ENCODE measurements around the gene LPIN1. TPM values are rescaled to one million over a fixed set of nuclear protein-coding genes. Genes with fewer than 3 reads are reported as not detected.

Gene LPIN1
- total and polyA plus RNA-seq, 5 donors from 2014 or later: 20.3 to 94.9 (median 26.6) TPM

DNA sequence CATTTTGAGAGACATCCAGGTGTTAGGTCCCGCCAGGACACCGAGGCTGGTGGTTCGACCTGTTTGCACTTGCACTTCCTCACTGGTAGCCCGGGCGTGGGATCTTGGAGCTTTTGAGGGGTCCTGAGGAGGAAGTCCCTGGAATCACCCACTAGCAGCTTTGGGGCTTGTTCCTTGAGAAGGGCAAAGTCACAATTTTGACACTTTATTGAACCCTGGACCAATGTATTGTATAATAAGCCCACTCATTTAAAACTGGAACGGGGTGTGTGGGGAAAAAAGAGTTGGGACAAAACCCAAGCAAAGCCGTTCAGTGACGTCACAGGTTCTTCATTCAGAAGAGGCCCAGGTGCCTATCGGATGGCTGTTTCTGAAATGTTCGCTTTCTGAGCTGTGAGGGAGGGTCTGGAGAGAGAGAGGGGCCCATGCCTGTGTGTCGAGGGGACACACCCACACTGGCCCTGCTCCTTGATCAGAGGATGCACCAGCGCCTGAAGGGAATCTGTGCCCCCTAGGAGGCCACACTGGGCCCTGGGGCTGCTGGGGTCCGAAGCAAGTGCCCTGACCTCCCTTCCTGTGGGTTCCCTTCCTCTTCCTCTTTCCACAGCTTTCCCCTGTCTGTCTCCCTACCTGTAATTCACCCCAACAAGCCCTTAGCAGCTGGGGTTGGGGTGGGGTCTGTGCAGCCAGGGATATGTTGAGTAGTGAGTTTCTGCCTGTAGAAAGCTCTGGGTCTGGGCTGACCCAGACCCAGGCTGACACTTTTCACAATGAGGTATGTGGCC, 2.6 kb downstream of the LPIN1 start:
- Histone ChIP-seq H3K27ac (ENCODE audit: insufficient read depth, low read length, poor library complexity, severe bottlenecking) (peak overlapping the region; percentile 88), H3K36me3 (ENCODE audit: control insufficient read depth, insufficient read depth, low read length) (no peaks in the 10 kb centered on the region), H3K27me3 (ENCODE audit: control insufficient read depth, insufficient read depth, low read length) (no peaks in the 10 kb centered on the region), H3K4me3 (ENCODE audit: low read depth, low read length) (peak overlapping the region; percentile 97), H3K4me1 (ENCODE audit: control insufficient read depth, insufficient read depth, low read length, poor library complexity, severe bottlenecking) (peaks cover 85% of the 10 kb centered on the region), H3K9me3 (ENCODE audit: control insufficient read depth in 2 of 2, low read length in 2 of 2) (no peaks in the 10 kb centered on the region)
- no peak for ATAC-seq (ENCODE audit: low read depth in 2 of 2)
- Mint-ChIP-seq H3K36me3 (no peaks in the 10 kb centered on the region), H3K9me3 (peaks cover 0 to 1% (median 0%) of the 10 kb centered on the region in 7 donors), H3K4me1 (peaks cover 23 to 89% (median 59%) of the 10 kb centered on the region in 4 donors), H3K27ac (peak overlapping the region; percentile 96 to 99 (median 96)), H3K27me3 (no peaks in the 10 kb centered on the region), H3K4me3 (peak overlapping the region; percentile 87 to 97 (median 92))
- no peak for DNase-seq

DNA sequence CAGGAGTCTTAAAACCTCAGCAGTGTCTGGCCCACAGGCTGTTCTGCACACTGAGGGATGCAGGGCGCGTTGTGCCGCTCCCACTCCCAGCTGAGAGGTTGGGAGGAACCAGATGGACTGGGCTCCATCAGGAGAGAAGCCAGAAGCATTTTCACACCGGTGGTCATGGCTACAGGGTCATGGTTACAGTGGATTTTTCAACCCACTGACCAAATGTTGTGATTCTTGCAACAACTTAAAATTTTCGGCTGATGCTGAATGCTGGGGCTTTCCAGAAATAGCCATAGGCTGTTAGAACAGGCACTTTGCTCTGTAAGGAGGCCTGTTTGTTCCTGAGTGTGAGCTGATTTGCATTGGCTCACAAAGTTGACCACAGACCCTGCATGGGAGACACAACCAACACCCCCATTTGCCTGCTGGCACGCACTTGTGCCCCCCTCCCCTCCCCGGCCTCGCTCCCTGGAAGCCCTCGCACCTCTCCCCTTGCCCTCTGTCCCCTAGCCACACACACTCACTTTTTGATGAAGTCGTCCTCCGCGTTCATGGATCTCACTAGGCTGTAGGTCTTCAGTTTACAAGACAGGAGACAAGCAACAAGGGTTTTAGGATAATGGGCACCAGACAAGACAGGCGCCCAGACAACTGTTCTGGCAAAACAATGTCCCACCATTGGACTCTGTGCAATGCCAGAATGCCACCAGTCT, 3.4 kb downstream of the LPIN1 start:
- Mint-ChIP-seq H3K36me3 (no peaks in the 10 kb centered on the region), H3K4me3 (peak overlapping the region; percentile 87 to 97 (median 90)), H3K4me1 (peaks cover 28 to 89% (median 59%) of the 10 kb centered on the region in 4 donors), H3K27ac (peak overlapping the region; percentile 96 to 99 (median 96)), H3K9me3 (peaks cover 0 to 1% (median 0%) of the 10 kb centered on the region in 7 donors), H3K27me3 (no peaks in the 10 kb centered on the region)
- Histone ChIP-seq H3K4me1 (ENCODE audit: control insufficient read depth, insufficient read depth, low read length, poor library complexity, severe bottlenecking) (peaks cover 85% of the 10 kb centered on the region), H3K4me3 (ENCODE audit: low read depth, low read length) (peak overlapping the region; percentile 97), H3K27ac (ENCODE audit: insufficient read depth, low read length, poor library complexity, severe bottlenecking) (peak overlapping the region; percentile 88), H3K9me3 (ENCODE audit: control insufficient read depth in 2 of 2, low read length in 2 of 2) (no peaks in the 10 kb centered on the region), H3K27me3 (ENCODE audit: control insufficient read depth, insufficient read depth, low read length) (no peaks in the 10 kb centered on the region), H3K36me3 (ENCODE audit: control insufficient read depth, insufficient read depth, low read length) (no peaks in the 10 kb centered on the region)
- no peak for DNase-seq
- ATAC-seq (ENCODE audit: low read depth in 2 of 2): no peak

DNA sequence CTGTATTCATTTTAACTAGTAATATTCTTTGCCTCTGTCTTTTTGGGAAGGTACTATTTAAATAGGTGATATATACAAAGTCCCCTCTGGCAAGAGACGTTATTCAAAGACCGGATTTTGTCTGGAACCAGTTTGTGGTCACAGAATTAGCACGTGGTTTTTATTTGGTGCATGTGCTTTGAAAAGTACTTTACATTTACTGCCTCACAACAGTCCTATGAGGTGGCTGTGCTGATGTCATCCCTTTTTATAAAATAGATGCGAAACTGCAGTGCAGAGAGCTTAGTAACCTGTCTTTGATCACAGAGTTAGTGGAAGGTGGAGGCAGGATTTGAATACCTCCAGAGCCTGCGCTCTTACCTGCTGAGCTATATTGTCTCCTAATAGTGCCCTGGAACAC, 4.0 kb downstream of the LPIN1 start:
- no peaks in the 10 kb centered on the region for H3K27me3 Mint-ChIP-seq
- Histone ChIP-seq H3K27ac (ENCODE audit: insufficient read depth, low read length, poor library complexity, severe bottlenecking) (peak overlapping the region; percentile 88), H3K4me3 (ENCODE audit: low read depth, low read length) (peak overlapping the region; percentile 43), H3K27me3 (ENCODE audit: control insufficient read depth, insufficient read depth, low read length) (no peaks in the 10 kb centered on the region), H3K4me1 (ENCODE audit: control insufficient read depth, insufficient read depth, low read length, poor library complexity, severe bottlenecking) (peaks cover 85% of the 10 kb centered on the region), H3K36me3 (ENCODE audit: control insufficient read depth, insufficient read depth, low read length) (no peaks in the 10 kb centered on the region), H3K9me3 (ENCODE audit: control insufficient read depth in 2 of 2, low read length in 2 of 2) (no peaks in the 10 kb centered on the region)
- peak overlapping the region; percentile 87 to 97 (median 90) for H3K4me3 Mint-ChIP-seq
- no peaks in the 10 kb centered on the region for H3K36me3 Mint-ChIP-seq
- peaks cover 26 to 90% (median 58%) of the 10 kb centered on the region in 4 donors for H3K4me1 Mint-ChIP-seq
- H3K27ac Mint-ChIP-seq: peak overlapping the region; percentile 96 to 99 (median 96)
- peak; percentile 48 to 50 for ATAC-seq (ENCODE audit: low read depth in 2 of 2)
- peak; percentile 58 to 88 (median 79) for DNase-seq
- H3K9me3 Mint-ChIP-seq: peaks cover 0 to 1% (median 0%) of the 10 kb centered on the region in 7 donors

DNA sequence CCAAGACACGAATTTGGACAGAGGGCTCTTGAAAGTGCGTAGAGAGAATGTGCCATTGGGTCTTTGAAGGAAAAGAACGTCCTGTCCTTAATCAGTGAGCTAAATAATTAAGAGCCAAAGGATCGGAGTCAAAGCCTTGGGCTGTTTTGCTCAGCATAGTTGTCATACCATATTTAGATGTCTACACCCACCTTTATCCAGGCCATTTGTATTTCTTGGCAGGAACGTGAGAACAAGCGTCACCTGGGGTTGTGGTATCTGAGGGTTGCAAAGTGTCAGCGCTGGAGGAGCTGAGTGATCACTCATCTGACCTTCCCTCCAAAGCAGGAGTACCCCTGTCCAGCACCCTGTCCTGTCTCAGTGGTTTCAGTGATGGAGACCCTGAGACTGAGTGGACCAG, 4.5 kb downstream of the LPIN1 start:
- H3K36me3 ChIP-seq (ENCODE audit: control insufficient read depth, insufficient read depth, low read length): no peaks in the 10 kb centered on the region
- peaks cover 80% of the 10 kb centered on the region for H3K4me1 ChIP-seq (ENCODE audit: control insufficient read depth, insufficient read depth, low read length, poor library complexity, severe bottlenecking)
- H3K27ac Mint-ChIP-seq: peak overlapping the region; percentile 96 to 99 (median 96)
- H3K27me3 ChIP-seq (ENCODE audit: control insufficient read depth, insufficient read depth, low read length): no peaks in the 10 kb centered on the region
- peaks cover 0 to under 1% (median 0%) of the 10 kb centered on the region in 7 donors for H3K9me3 Mint-ChIP-seq
- ATAC-seq (ENCODE audit: low read depth in 2 of 2) (no peak), DNase-seq (no peak)
- peaks cover 27 to 90% (median 62%) of the 10 kb centered on the region in 4 donors for H3K4me1 Mint-ChIP-seq
- no peaks in the 10 kb centered on the region for H3K27me3 Mint-ChIP-seq
- H3K27ac ChIP-seq (ENCODE audit: insufficient read depth, low read length, poor library complexity, severe bottlenecking): peak overlapping the region; percentile 88
- peak overlapping the region; percentile 43 for H3K4me3 ChIP-seq (ENCODE audit: low read depth, low read length)
- H3K9me3 ChIP-seq (ENCODE audit: control insufficient read depth in 2 of 2, low read length in 2 of 2): no peaks in the 10 kb centered on the region
- H3K36me3 Mint-ChIP-seq: no peaks in the 10 kb centered on the region
- peak overlapping the region; percentile 87 to 97 (median 90) for H3K4me3 Mint-ChIP-seq

DNA sequence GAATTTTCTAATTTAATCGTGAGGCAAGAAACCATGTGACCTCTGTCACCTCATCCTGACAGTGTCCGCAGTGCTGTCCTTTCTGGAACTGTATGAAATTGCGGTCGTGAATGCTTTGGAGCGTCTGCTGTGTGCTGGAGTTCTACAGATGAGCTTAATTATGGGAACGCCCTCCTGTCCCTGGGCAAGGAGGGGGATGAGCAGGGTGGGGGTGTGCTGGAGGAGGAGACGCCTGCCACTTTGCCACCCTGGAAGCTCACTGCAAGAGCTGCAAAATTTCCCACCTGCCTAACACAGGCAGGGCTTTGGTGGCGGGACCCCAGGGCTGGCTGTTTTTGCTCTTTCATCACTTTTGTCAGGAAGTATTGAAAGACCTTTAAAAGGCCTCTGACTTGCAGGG, 6.5 kb downstream of the LPIN1 start:
- H3K9me3 Mint-ChIP-seq: no peaks in the 10 kb centered on the region
- DNase-seq: no peak
- H3K4me3 Mint-ChIP-seq: peak overlapping the region; percentile 83 to 92 (median 84)
- H3K9me3 ChIP-seq (ENCODE audit: control insufficient read depth in 2 of 2, low read length in 2 of 2): no peaks in the 10 kb centered on the region
- no peaks in the 10 kb centered on the region for H3K36me3 Mint-ChIP-seq
- H3K27ac Mint-ChIP-seq: peak overlapping the region; percentile 92 to 98 (median 96)
- ATAC-seq (ENCODE audit: low read depth in 2 of 2): no peak
- no peaks in the 10 kb centered on the region for H3K27me3 Mint-ChIP-seq
- peaks cover 80% of the 10 kb centered on the region for H3K4me1 ChIP-seq (ENCODE audit: control insufficient read depth, insufficient read depth, low read length, poor library complexity, severe bottlenecking)
- H3K36me3 ChIP-seq (ENCODE audit: control insufficient read depth, insufficient read depth, low read length): no peaks in the 10 kb centered on the region
- peak overlapping the region; percentile 78 for H3K4me3 ChIP-seq (ENCODE audit: low read depth, low read length)
- H3K27ac ChIP-seq (ENCODE audit: insufficient read depth, low read length, poor library complexity, severe bottlenecking): peak overlapping the region; percentile 88
- H3K27me3 ChIP-seq (ENCODE audit: control insufficient read depth, insufficient read depth, low read length): no peaks in the 10 kb centered on the region
- H3K4me1 Mint-ChIP-seq: peaks cover 38 to 95% (median 68%) of the 10 kb centered on the region in 4 donors

DNA sequence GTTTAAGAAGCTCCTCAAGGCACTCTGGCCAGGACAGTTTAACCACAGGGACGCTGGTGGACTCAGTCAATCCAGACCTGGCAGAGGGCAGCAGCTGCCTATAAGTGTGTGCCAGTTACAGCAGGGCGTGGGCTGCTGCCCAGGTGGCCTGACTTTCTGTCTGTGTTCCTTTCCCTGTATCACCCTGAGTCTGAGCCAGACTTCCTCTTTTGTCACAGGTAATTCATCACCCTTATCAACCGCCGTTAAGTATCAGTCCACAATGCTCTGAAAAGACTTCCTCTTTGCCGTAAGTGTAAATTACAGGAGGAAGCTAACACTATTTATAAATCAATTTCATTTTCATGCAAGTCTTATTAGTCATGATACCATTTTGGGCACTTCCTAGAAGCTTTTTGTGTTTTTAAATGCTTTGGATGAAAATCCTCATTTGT, 7.0 kb downstream of the LPIN1 start:
- Mint-ChIP-seq H3K27ac (peak overlapping the region; percentile 92 to 98 (median 96)), H3K4me3 (peak overlapping the region; percentile 83 to 92 (median 84)), H3K27me3 (no peaks in the 10 kb centered on the region), H3K9me3 (no peaks in the 10 kb centered on the region), H3K36me3 (no peaks in the 10 kb centered on the region), H3K4me1 (peaks cover 43 to 95% (median 70%) of the 10 kb centered on the region in 4 donors)
- H3K36me3 ChIP-seq (ENCODE audit: control insufficient read depth, insufficient read depth, low read length): no peaks in the 10 kb centered on the region
- peak overlapping the region; percentile 88 for H3K27ac ChIP-seq (ENCODE audit: insufficient read depth, low read length, poor library complexity, severe bottlenecking)
- DNase-seq (peak; percentile 27 to 80 (median 57)), ATAC-seq (ENCODE audit: low read depth in 2 of 2) (peak; percentile 64 to 67)
- H3K9me3 ChIP-seq (ENCODE audit: control insufficient read depth in 2 of 2, low read length in 2 of 2): no peaks in the 10 kb centered on the region
- peak overlapping the region; percentile 78 for H3K4me3 ChIP-seq (ENCODE audit: low read depth, low read length)
- H3K4me1 ChIP-seq (ENCODE audit: control insufficient read depth, insufficient read depth, low read length, poor library complexity, severe bottlenecking): peaks cover 78% of the 10 kb centered on the region
- H3K27me3 ChIP-seq (ENCODE audit: control insufficient read depth, insufficient read depth, low read length): no peaks in the 10 kb centered on the region

DNA sequence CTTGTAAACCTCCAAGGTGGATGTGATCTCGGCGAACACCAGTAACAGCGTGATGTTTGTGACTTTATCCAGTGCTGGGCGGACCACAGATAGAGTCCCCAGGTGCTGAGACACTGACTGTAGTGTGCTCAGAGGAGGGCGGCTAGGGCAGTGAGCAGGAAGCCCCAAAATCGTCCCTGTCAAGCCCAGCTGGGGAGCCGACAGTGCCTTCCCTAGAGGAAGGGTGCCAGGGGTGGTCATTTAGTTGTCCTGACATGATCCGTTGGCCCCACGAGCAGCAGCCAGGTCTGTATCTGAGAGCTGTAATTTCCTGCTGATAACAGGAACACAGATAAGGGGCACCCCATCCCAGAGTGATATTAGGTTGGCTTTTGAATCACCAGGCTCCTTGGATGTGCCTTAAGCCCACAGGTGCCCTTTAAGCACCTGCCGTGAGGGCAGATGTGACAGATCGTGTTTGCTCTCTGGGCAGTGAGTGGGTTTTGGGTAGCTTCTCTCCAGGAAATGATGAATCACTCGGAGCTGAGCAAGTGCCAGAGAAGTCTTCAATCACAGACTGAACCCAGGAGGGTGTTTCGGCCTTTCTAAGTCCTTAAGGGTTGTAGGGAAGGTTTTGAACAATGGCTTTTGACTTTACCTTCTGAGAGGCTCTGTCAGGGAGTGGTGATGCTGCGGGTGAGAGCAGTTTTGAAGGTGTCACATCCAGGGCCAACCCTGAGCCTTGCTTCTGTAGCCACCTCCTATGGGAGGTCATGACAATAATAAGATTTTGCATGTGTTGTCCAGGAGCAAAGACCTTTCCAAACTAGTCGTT, 7.7 kb downstream of the LPIN1 start:
- Mint-ChIP-seq H3K4me1 (peaks cover 49 to 95% (median 74%) of the 10 kb centered on the region in 4 donors), H3K36me3 (peaks cover 5% of the 10 kb centered on the region), H3K4me3 (peak overlapping the region; percentile 83 to 92 (median 84)), H3K27ac (peak overlapping the region; percentile 92 to 98 (median 96)), H3K27me3 (no peaks in the 10 kb centered on the region), H3K9me3 (no peaks in the 10 kb centered on the region)
- Histone ChIP-seq H3K4me1 (ENCODE audit: control insufficient read depth, insufficient read depth, low read length, poor library complexity, severe bottlenecking) (peaks cover 76% of the 10 kb centered on the region), H3K27me3 (ENCODE audit: control insufficient read depth, insufficient read depth, low read length) (no peaks in the 10 kb centered on the region), H3K36me3 (ENCODE audit: control insufficient read depth, insufficient read depth, low read length) (no peaks in the 10 kb centered on the region), H3K4me3 (ENCODE audit: low read depth, low read length) (peak overlapping the region; percentile 78), H3K9me3 (ENCODE audit: control insufficient read depth in 2 of 2, low read length in 2 of 2) (no peaks in the 10 kb centered on the region), H3K27ac (ENCODE audit: insufficient read depth, low read length, poor library complexity, severe bottlenecking) (peak overlapping the region; percentile 88)
- ATAC-seq (ENCODE audit: low read depth in 2 of 2) (peak; percentile 71 to 73), DNase-seq (peak; percentile 52 to 85 (median 57))
